SK-N-MC (cell line): ENCODE results near the gene STIL.

ENCODE experiments used
- DNase-seq: peaks from one replicate; pipeline ENCODE4 v3.0.0-alpha.2; 2011; ENCODE audit warnings: low read depth, low spot score
- H3K27ac ChIP-seq: fragments of 200-600 bp; sonication (generic); 2 replicates; pipeline ENCODE4 v1.5.1; 2016; ENCODE audit warnings: mixed run types
- H3K36me3 ChIP-seq: fragments of 200-600 bp; sonication (generic); 2 replicates; pipeline ENCODE4 v1.6.1; 2017; ENCODE audit warnings: antibody characterized with exemption, low read length, mixed read lengths; ENCODE audit not compliant: insufficient read depth
- H3K4me3 ChIP-seq: fragments of 200-600 bp; sonication (generic); 2 replicates; pipeline ENCODE4 v1.5.1; 2016
- H3K9ac ChIP-seq: fragments of 200-600 bp; sonication (generic); 2 replicates; pipeline ENCODE4 v1.8.0; 2017; ENCODE audit warnings: mixed run types, mixed read lengths; ENCODE audit not compliant: insufficient read length
- H3K9me3 ChIP-seq: fragments of 200-600 bp; sonication (generic); 2 replicates; pipeline ENCODE4 v1.6.1; 2017; ENCODE audit warnings: low read depth, mild to moderate bottlenecking, antibody characterized with exemption, low read length, moderate library complexity, mixed read lengths
- EZH2 ChIP-seq: fragments of 200-600 bp; sonication (generic); IDR thresholded peaks from one replicate; pipeline ENCODE4 v1.6.1; 2017; ENCODE audit warnings: antibody characterized with exemption
- FOXP2 ChIP-seq: optimal IDR thresholded peaks from 2 replicates; pipeline ENCODE3; 2011; ENCODE audit warnings: mild to moderate bottlenecking, moderate library complexity; ENCODE audit not compliant: insufficient read depth; ENCODE audit errors: extremely low read length, control extremely low read depth
- POLR2AphosphoS5 ChIP-seq: IDR thresholded peaks from 2 replicates; pipeline ENCODE4 v1.6.1; 2012; ENCODE audit warnings: mild to moderate bottlenecking, low read depth, low read length, borderline replicate concordance

Gene STIL

GRCh38 chr1:47223921-47224675 lies 89.8 kb downstream of the STIL start:
- no peak for TF ChIP-seq EZH2
- TF ChIP-seq FOXP2: no peak
- no peak for TF ChIP-seq POLR2AphosphoS5
- Histone ChIP-seq H3K9ac (no peak overlapping the region), H3K4me3 (no peak overlapping the region), H3K36me3 (no peaks in the 10 kb centered on the region), H3K9me3 (no peaks in the 10 kb centered on the region), H3K27ac (no peak overlapping the region)
- DNase-seq: no peak

GRCh38 chr1:47223174-47223920 lies 90.6 kb downstream of the STIL start:
- no peaks in the 10 kb centered on the region for H3K9me3 ChIP-seq
- H3K36me3 ChIP-seq: no peaks in the 10 kb centered on the region
- H3K4me3 ChIP-seq: no peak overlapping the region
- TF ChIP-seq POLR2AphosphoS5 (no peak), EZH2 (no peak), FOXP2 (no peak)
- no peak for DNase-seq
- no peak overlapping the region for H3K27ac ChIP-seq
- no peak overlapping the region for H3K9ac ChIP-seq

GRCh38 chr1:47222476-47222875 lies 91.5 kb downstream of the STIL start:
- Histone ChIP-seq H3K9me3 (no peaks in the 10 kb centered on the region), H3K9ac (no peak overlapping the region), H3K36me3 (no peaks in the 10 kb centered on the region), H3K27ac (no peak overlapping the region), H3K4me3 (no peak overlapping the region)
- no peak for TF ChIP-seq POLR2AphosphoS5
- no peak for TF ChIP-seq FOXP2
- no peak for TF ChIP-seq EZH2
- DNase-seq: no peak

GRCh38 chr1:47219590-47220220 lies 94.2 kb downstream of the STIL start:
- no peak for DNase-seq
- TF ChIP-seq EZH2: no peak
- no peak for TF ChIP-seq POLR2AphosphoS5
- no peak for TF ChIP-seq FOXP2
- H3K36me3 ChIP-seq: no peaks in the 10 kb centered on the region

GRCh38 chr1:47219001-47219400 lies 94.9 kb downstream of the STIL start:
- no peaks in the 10 kb centered on the region for H3K36me3 ChIP-seq
- H3K4me3 ChIP-seq: no peak overlapping the region
- TF ChIP-seq POLR2AphosphoS5: no peak
- no peak for TF ChIP-seq EZH2
- TF ChIP-seq FOXP2: no peak
- no peak for DNase-seq
- H3K9ac ChIP-seq: no peak overlapping the region
- no peak overlapping the region for H3K27ac ChIP-seq
- H3K9me3 ChIP-seq: no peaks in the 10 kb centered on the region

More at GRCh38 chr1:47219590-47220220, 94.2 kb downstream of the STIL start:
- Histone ChIP-seq H3K27ac (no peak overlapping the region), H3K4me3 (no peak overlapping the region), H3K9ac (no peak overlapping the region), H3K9me3 (no peaks in the 10 kb centered on the region)

- H3K9ac ChIP-seq: no peak overlapping the region
- H3K27ac ChIP-seq: no peak overlapping the region
- H3K4me3 ChIP-seq: no peak overlapping the region
- H3K9me3 ChIP-seq: no peaks in the 10 kb centered on the region
- DNase-seq: no peak
- no peaks in the 10 kb centered on the region for H3K36me3 ChIP-seq
- TF ChIP-seq POLR2AphosphoS5 (no peak), EZH2 (no peak), FOXP2 (no peak)
These were observed 97.5 kb downstream of the STIL start for GRCh38 chr1:47216278-47217059.

GRCh38 chr1:47215713-47216112 lies 98.2 kb downstream of the STIL start:
- H3K4me3 ChIP-seq: no peak overlapping the region
- TF ChIP-seq EZH2: no peak
- no peak for TF ChIP-seq FOXP2
- TF ChIP-seq POLR2AphosphoS5: no peak
- no peak overlapping the region for H3K27ac ChIP-seq
- no peaks in the 10 kb centered on the region for H3K36me3 ChIP-seq
- no peak for DNase-seq
- H3K9ac ChIP-seq: no peak overlapping the region
- H3K9me3 ChIP-seq: no peaks in the 10 kb centered on the region
